Measurements from ENCODE around the gene GATB. TPM values are rescaled to one million over a fixed set of nuclear protein-coding genes. Genes with fewer than 3 reads are reported as not detected.

GATB gene
- total RNA-seq, 1 experiment from 2014 or later: 29.6 TPM

DNA sequence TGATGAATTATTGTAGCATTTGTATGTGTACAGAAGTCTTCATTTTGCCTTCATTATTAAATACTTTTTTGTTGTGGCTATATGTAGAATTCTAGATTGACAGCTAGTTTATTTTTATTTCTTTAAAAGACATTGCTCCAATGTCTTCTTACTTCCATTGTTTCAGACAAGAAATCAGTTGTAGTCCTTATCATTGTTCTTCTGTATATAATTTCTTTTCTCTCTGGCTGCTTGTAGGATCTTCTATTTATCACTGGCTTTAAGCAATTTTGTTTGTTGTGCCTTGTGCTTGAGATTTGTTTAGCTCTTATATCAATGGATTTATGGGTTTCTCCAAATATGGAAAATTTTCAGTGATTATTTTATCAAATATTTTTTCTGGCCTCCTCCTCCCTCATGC is 13.5 kb upstream of the GATB start:
- ChIA-PET POLR2A (no interaction called here), CTCF (no interaction called here)
- H3K4me1 Mint-ChIP-seq (ENCODE audit: low read depth, unreplicated experiment): no peaks in the 10 kb centered on the region
- no peaks in the 10 kb centered on the region for H3K4me1 ChIP-seq
- DNase-seq: no peak
- no peak for TF ChIP-seq CTCF (IDR thresholded peaks at IDR 0.05; ENCODE audit: insufficient read depth in 1 of 2, low read depth in 1 of 2, low read length in 1 of 2, severe bottlenecking in 1 of 2, unreplicated experiment in 1 of 2)
- no peaks in the 10 kb centered on the region for H3K36me3 ChIP-seq (ENCODE audit: control insufficient read depth, insufficient read depth, low read length)
- H3K27ac Mint-ChIP-seq (ENCODE audit: unreplicated experiment): no peak overlapping the region
- H3K27me3 ChIP-seq (replicated peaks; ENCODE audit: control insufficient read depth, insufficient read depth, low read length): no peaks in the 10 kb centered on the region
- H3K4me3 Mint-ChIP-seq (ENCODE audit: unreplicated experiment): no peak overlapping the region
- intact Hi-C loops (cut with micrococcal nuclease; ENCODE audit: unreplicated experiment): no loop called here
- no TSS peak for BruUV-seq (replicated peaks)
- H3K9me3 Mint-ChIP-seq (ENCODE audit: unreplicated experiment): peaks cover 39% of the 10 kb centered on the region
- H3K4me3 ChIP-seq (ENCODE audit: low read depth, low read length): no peak overlapping the region
- H3K27me3 Mint-ChIP-seq (ENCODE audit: insufficient read depth, unreplicated experiment): peaks cover 4% of the 10 kb centered on the region
- no peaks in the 10 kb centered on the region for H3K36me3 Mint-ChIP-seq (ENCODE audit: insufficient read depth, unreplicated experiment)
- peaks cover 10% of the 10 kb centered on the region; the same call in 1 of the 2 replicates for H3K9me3 ChIP-seq

- POLR2A ChIA-PET: no interaction called here
- intact Hi-C loops (cut with micrococcal nuclease; ENCODE audit: unreplicated experiment): no loop called here
- no peak for DNase-seq
- Histone ChIP-seq H3K9me3 (peaks cover 10% of the 10 kb centered on the region; the same call in 1 of the 2 replicates), H3K4me3 (ENCODE audit: low read depth, low read length) (no peak overlapping the region), H3K36me3 (ENCODE audit: control insufficient read depth, insufficient read depth, low read length) (no peaks in the 10 kb centered on the region), H3K27me3 (replicated peaks; ENCODE audit: control insufficient read depth, insufficient read depth, low read length) (no peaks in the 10 kb centered on the region), H3K4me1 (no peaks in the 10 kb centered on the region)
- Mint-ChIP-seq H3K4me1 (ENCODE audit: low read depth, unreplicated experiment) (no peaks in the 10 kb centered on the region), H3K27ac (ENCODE audit: unreplicated experiment) (no peak overlapping the region), H3K4me3 (ENCODE audit: unreplicated experiment) (no peak overlapping the region), H3K27me3 (ENCODE audit: insufficient read depth, unreplicated experiment) (peaks cover 4% of the 10 kb centered on the region), H3K36me3 (ENCODE audit: insufficient read depth, unreplicated experiment) (no peaks in the 10 kb centered on the region), H3K9me3 (ENCODE audit: unreplicated experiment) (peaks cover 39% of the 10 kb centered on the region)
- no peak for TF ChIP-seq CTCF (IDR thresholded peaks at IDR 0.05; ENCODE audit: insufficient read depth in 1 of 2, low read depth in 1 of 2, low read length in 1 of 2, severe bottlenecking in 1 of 2, unreplicated experiment in 1 of 2)
- BruUV-seq (replicated peaks): no TSS peak
- CTCF ChIA-PET: no interaction called here
Measured at GRCh38 chr4:151772274-151772673, 11.5 kb upstream of the GATB start.

GRCh38 chr4:151771664-151772063 is 10.9 kb upstream of the GATB start:
- H3K27me3 ChIP-seq (replicated peaks; ENCODE audit: control insufficient read depth, insufficient read depth, low read length): no peaks in the 10 kb centered on the region
- no peaks in the 10 kb centered on the region for H3K36me3 Mint-ChIP-seq (ENCODE audit: insufficient read depth, unreplicated experiment)
- POLR2A ChIA-PET: no interaction called here
- H3K4me3 ChIP-seq (ENCODE audit: low read depth, low read length): no peak overlapping the region
- no peak overlapping the region for H3K4me3 Mint-ChIP-seq (ENCODE audit: unreplicated experiment)
- intact Hi-C loops (cut with micrococcal nuclease; ENCODE audit: unreplicated experiment): no loop called here
- no peaks in the 10 kb centered on the region for H3K4me1 ChIP-seq
- H3K27ac Mint-ChIP-seq (ENCODE audit: unreplicated experiment): no peak overlapping the region
- H3K36me3 ChIP-seq (ENCODE audit: control insufficient read depth, insufficient read depth, low read length): no peaks in the 10 kb centered on the region
- no peaks in the 10 kb centered on the region for H3K4me1 Mint-ChIP-seq (ENCODE audit: low read depth, unreplicated experiment)
- peaks cover 38% of the 10 kb centered on the region for H3K9me3 Mint-ChIP-seq (ENCODE audit: unreplicated experiment)
- peaks cover 4% of the 10 kb centered on the region for H3K27me3 Mint-ChIP-seq (ENCODE audit: insufficient read depth, unreplicated experiment)
- TF ChIP-seq CTCF (IDR thresholded peaks at IDR 0.05; ENCODE audit: insufficient read depth in 1 of 2, low read depth in 1 of 2, low read length in 1 of 2, severe bottlenecking in 1 of 2, unreplicated experiment in 1 of 2): no peak
- peaks cover 10% of the 10 kb centered on the region; the same call in 1 of the 2 replicates for H3K9me3 ChIP-seq
- CTCF ChIA-PET: no interaction called here
- no TSS peak for BruUV-seq (replicated peaks)
- no peak for DNase-seq
